HepG2 (cell line): Measurements from ENCODE around the gene NDUFAF8. TPM values are rescaled to one million over a fixed set of nuclear protein-coding genes. Genes with fewer than 3 reads are reported as not detected.
A peak's percentile ranks its signal among the peaks of the same experiment; 100 is the strongest.

Experiments
- BRD4 ChIP-seq: sonication (generic); formaldehyde crosslinking; IDR thresholded peaks from 2 replicates; pipeline ENCODE4 v1.4.0; 2020; ENCODE audit warnings: missing genetic modification reagents
- ERF ChIP-seq: IDR thresholded peaks from 2 replicates; pipeline ENCODE4 v1.6.1; 2018; ENCODE audit warnings: missing biosample characterization, missing genetic modification reagents
- KAT8 ChIP-seq: IDR thresholded peaks from 2 replicates; pipeline ENCODE4 v1.6.1; 2016; ENCODE audit warnings: missing genetic modification reagents, missing compliant biosample characterization
- KMT2B ChIP-seq: IDR thresholded peaks from 2 replicates; pipeline ENCODE4 v1.6.1; 2016; ENCODE audit warnings: missing genetic modification reagents, missing compliant biosample characterization
- NFIB ChIP-seq: sonication (generic); formaldehyde crosslinking; IDR thresholded peaks from 2 replicates; pipeline ENCODE4 v1.9.0; 2021; ENCODE audit warnings: missing genetic modification reagents, mild to moderate bottlenecking, borderline replicate concordance
- PHF20 ChIP-seq: sonication (generic); formaldehyde crosslinking; IDR thresholded peaks from 2 replicates; pipeline ENCODE4 v1.5.0; 2020; ENCODE audit warnings: mild to moderate bottlenecking, missing genetic modification reagents
- PHF8 ChIP-seq: sonication (generic); formaldehyde crosslinking; IDR thresholded peaks from 2 replicates; pipeline ENCODE4 v1.5.0; 2020; ENCODE audit warnings: missing genetic modification reagents
- SMARCC2 ChIP-seq: fragments of 450-650 bp; IDR thresholded peaks from 2 replicates; pipeline ENCODE4 v1.6.1; 2017; ENCODE audit warnings: antibody characterized with exemption, mild to moderate bottlenecking
- SNAI1 ChIP-seq: sonication (generic); formaldehyde crosslinking; IDR thresholded peaks from 2 replicates; pipeline ENCODE4 v1.5.0; 2020; ENCODE audit warnings: mild to moderate bottlenecking, missing genetic modification reagents, borderline replicate concordance
- ZFX ChIP-seq: sonication (generic); formaldehyde crosslinking; IDR thresholded peaks from 2 replicates; pipeline ENCODE4 v1.4.0; 2020; ENCODE audit warnings: mild to moderate bottlenecking, low read depth, missing genetic modification reagents, moderate library complexity
- ZFYVE20 ChIP-seq: sonication (generic); formaldehyde crosslinking; IDR thresholded peaks from 2 replicates; pipeline ENCODE4 v1.8.0; 2023; ENCODE audit warnings: low read depth, mild to moderate bottlenecking, moderate library complexity, missing genetic modification reagents, borderline replicate concordance
- ZNF460 ChIP-seq: sonication (generic); formaldehyde crosslinking; IDR thresholded peaks from 2 replicates; pipeline ENCODE4 v1.5.1; 2020; ENCODE audit warnings: missing genetic modification reagents, mild to moderate bottlenecking, borderline replicate concordance
- ZNF556 ChIP-seq: sonication (generic); formaldehyde crosslinking; IDR thresholded peaks from 2 replicates; pipeline ENCODE4 v1.4.0; 2020; ENCODE audit warnings: mild to moderate bottlenecking, missing genetic modification reagents, borderline replicate concordance
- ZNF615 ChIP-seq: sonication (generic); formaldehyde crosslinking; IDR thresholded peaks from 2 replicates; pipeline ENCODE4 v1.5.0; 2020; ENCODE audit warnings: mild to moderate bottlenecking, missing genetic modification reagents, borderline replicate concordance
- polyA plus RNA-seq, 8 experiments: library from polyadenylated mRNA; depleted of rRNA in 3 of 8; stranded (reverse) in 7 of 8; unstranded in 1 of 8; fragments of >200 nt; fragmentation: Illumina TruSeq in 4 of 8; extraction: Trizol in 4 of 8; gene quantifications; 2 replicates each; pipeline versions ENCODE4 v1.2.1 to v1.2.3, GENCODE V29; 2011 to 2016; ENCODE audit warnings: low read depth in 4 of 8, missing spikeins in 1 of 8, mixed read lengths in 1 of 8; ENCODE audit not compliant: insufficient read depth in 1 of 8
- total RNA-seq, 5 experiments: library from RNA; depleted of rRNA; stranded (reverse); fragments of >200 nt; fragmentation: Illumina TruSeq; extraction: Trizol; gene quantifications; 2 replicates each; pipeline ENCODE4 v1.2.3, GENCODE V29; 2016; ENCODE audit warnings: low read depth in 1 of 5
- TF ChIP-seq, protein P1 (sequence below): sonication (generic); formaldehyde crosslinking; IDR thresholded peaks from 2 replicates; pipeline ENCODE4 v1.4.0; 2020; ENCODE audit warnings: mild to moderate bottlenecking, missing genetic modification reagents
- TF ChIP-seq, protein P2 (sequence below): sonication (generic); formaldehyde crosslinking; IDR thresholded peaks from 2 replicates; pipeline ENCODE4 v1.5.1; 2020; ENCODE audit warnings: mild to moderate bottlenecking, missing genetic modification reagents, moderate library complexity
- TF ChIP-seq, protein P3 (sequence below): sonication (generic); formaldehyde crosslinking; conservative IDR thresholded peaks from 2 replicates; pipeline ENCODE4 v1.8.0; 2022; ENCODE audit warnings: mild to moderate bottlenecking, moderate library complexity, missing genetic modification reagents

NDUFAF8 gene
- total and polyA plus RNA-seq, 2 of the 13 experiments (the other 11 are each of a cell fraction or from before 2014, with no cell fraction given) = 75.6 to 233 TPM

- TF ChIP-seq BRD4 = peak; percentile 13; the same call in 1 of the 2 replicates
- TF ChIP-seq, protein P1, sequence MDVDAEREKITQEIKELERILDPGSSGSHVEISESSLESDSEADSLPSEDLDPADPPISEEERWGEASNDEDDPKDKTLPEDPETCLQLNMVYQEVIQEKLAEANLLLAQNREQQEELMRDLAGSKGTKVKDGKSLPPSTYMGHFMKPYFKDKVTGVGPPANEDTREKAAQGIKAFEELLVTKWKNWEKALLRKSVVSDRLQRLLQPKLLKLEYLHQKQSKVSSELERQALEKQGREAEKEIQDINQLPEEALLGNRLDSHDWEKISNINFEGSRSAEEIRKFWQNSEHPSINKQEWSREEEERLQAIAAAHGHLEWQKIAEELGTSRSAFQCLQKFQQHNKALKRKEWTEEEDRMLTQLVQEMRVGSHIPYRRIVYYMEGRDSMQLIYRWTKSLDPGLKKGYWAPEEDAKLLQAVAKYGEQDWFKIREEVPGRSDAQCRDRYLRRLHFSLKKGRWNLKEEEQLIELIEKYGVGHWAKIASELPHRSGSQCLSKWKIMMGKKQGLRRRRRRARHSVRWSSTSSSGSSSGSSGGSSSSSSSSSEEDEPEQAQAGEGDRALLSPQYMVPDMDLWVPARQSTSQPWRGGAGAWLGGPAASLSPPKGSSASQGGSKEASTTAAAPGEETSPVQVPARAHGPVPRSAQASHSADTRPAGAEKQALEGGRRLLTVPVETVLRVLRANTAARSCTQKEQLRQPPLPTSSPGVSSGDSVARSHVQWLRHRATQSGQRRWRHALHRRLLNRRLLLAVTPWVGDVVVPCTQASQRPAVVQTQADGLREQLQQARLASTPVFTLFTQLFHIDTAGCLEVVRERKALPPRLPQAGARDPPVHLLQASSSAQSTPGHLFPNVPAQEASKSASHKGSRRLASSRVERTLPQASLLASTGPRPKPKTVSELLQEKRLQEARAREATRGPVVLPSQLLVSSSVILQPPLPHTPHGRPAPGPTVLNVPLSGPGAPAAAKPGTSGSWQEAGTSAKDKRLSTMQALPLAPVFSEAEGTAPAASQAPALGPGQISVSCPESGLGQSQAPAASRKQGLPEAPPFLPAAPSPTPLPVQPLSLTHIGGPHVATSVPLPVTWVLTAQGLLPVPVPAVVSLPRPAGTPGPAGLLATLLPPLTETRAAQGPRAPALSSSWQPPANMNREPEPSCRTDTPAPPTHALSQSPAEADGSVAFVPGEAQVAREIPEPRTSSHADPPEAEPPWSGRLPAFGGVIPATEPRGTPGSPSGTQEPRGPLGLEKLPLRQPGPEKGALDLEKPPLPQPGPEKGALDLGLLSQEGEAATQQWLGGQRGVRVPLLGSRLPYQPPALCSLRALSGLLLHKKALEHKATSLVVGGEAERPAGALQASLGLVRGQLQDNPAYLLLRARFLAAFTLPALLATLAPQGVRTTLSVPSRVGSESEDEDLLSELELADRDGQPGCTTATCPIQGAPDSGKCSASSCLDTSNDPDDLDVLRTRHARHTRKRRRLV = peak; percentile 89; the same call in 1 of the 2 replicates
- TF ChIP-seq ZFX = no peak
- no peak for TF ChIP-seq ZNF556 (CRISPR knock-in tag)
- TF ChIP-seq PHF20 = no peak
- TF ChIP-seq, protein P2, sequence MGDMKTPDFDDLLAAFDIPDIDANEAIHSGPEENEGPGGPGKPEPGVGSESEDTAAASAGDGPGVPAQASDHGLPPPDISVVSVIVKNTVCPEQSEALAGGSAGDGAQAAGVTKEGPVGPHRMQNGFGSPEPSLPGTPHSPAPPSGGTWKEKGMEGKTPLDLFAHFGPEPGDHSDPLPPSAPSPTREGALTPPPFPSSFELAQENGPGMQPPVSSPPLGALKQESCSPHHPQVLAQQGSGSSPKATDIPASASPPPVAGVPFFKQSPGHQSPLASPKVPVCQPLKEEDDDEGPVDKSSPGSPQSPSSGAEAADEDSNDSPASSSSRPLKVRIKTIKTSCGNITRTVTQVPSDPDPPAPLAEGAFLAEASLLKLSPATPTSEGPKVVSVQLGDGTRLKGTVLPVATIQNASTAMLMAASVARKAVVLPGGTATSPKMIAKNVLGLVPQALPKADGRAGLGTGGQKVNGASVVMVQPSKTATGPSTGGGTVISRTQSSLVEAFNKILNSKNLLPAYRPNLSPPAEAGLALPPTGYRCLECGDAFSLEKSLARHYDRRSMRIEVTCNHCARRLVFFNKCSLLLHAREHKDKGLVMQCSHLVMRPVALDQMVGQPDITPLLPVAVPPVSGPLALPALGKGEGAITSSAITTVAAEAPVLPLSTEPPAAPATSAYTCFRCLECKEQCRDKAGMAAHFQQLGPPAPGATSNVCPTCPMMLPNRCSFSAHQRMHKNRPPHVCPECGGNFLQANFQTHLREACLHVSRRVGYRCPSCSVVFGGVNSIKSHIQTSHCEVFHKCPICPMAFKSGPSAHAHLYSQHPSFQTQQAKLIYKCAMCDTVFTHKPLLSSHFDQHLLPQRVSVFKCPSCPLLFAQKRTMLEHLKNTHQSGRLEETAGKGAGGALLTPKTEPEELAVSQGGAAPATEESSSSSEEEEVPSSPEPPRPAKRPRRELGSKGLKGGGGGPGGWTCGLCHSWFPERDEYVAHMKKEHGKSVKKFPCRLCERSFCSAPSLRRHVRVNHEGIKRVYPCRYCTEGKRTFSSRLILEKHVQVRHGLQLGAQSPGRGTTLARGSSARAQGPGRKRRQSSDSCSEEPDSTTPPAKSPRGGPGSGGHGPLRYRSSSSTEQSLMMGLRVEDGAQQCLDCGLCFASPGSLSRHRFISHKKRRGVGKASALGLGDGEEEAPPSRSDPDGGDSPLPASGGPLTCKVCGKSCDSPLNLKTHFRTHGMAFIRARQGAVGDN (CRISPR knock-in tag) = peak; percentile 68
- no peak for TF ChIP-seq SNAI1 (CRISPR knock-in tag)
- no peak for TF ChIP-seq KMT2B (CRISPR knock-in tag)
- no peak; the same call in 1 of the 2 replicates for TF ChIP-seq ZFYVE20
- no peak for TF ChIP-seq KAT8 (CRISPR knock-in tag)
- TF ChIP-seq ZNF460 = peak; percentile 83
- no peak for TF ChIP-seq SMARCC2
- no peak for TF ChIP-seq NFIB (CRISPR knock-in tag)
- TF ChIP-seq PHF8 (CRISPR knock-in tag) = no peak
- TF ChIP-seq ERF = no peak
- TF ChIP-seq ZNF615 (CRISPR knock-in tag) = no peak
- TF ChIP-seq, protein P3, sequence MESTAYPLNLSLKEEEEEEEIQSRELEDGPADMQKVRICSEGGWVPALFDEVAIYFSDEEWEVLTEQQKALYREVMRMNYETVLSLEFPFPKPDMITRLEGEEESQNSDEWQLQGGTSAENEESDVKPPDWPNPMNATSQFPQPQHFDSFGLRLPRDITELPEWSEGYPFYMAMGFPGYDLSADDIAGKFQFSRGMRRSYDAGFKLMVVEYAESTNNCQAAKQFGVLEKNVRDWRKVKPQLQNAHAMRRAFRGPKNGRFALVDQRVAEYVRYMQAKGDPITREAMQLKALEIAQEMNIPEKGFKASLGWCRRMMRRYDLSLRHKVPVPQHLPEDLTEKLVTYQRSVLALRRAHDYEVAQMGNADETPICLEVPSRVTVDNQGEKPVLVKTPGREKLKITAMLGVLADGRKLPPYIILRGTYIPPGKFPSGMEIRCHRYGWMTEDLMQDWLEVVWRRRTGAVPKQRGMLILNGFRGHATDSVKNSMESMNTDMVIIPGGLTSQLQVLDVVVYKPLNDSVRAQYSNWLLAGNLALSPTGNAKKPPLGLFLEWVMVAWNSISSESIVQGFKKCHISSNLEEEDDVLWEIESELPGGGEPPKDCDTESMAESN (CRISPR knock-in tag) = peak; percentile 50; the same call in 1 of the 2 replicates
Measured at GRCh38 chr17:81239714-81240555, 817 bp downstream of the NDUFAF8 start (continued).
